Hepatocyte (in vitro differentiated cells): Measurements from ENCODE around the gene SPIN2A. TPM values are rescaled to one million over a fixed set of nuclear protein-coding genes. Genes with fewer than 3 reads are reported as not detected.
A peak's percentile ranks its signal among the peaks of the same experiment; 100 is the strongest.
"Not testable (repeated sequence)": the region's sequence is repeated elsewhere in the genome, so short reads cannot be mapped to it uniquely, and the experiment has no call there.

ENCODE experiments used
- DNase-seq: peaks from one replicate; pipeline ENCODE4 v3.0.0-alpha.2; 2016; ENCODE audit warnings: low spot score
- H2AFZ ChIP-seq: fragments of 200-600 bp; sonication (generic); 2 replicates; pipeline ENCODE4 v1.6.0; 2016; ENCODE audit warnings: antibody characterized with exemption, mild to moderate bottlenecking
- H3K27ac ChIP-seq: fragments of 200-600 bp; sonication (generic); 2 replicates; pipeline ENCODE4 v1.5.1; 2016; ENCODE audit warnings: mild to moderate bottlenecking
- H3K27me3 ChIP-seq: fragments of 200-600 bp; sonication (generic); 2 replicates; pipeline ENCODE4 v1.6.1; 2016
- H3K36me3 ChIP-seq: fragments of 200-600 bp; sonication (generic); replicated peaks from 2 replicates; pipeline ENCODE4 v1.5.1; 2016; ENCODE audit warnings: low read depth; ENCODE audit not compliant: insufficient read depth
- H3K4me1 ChIP-seq: fragments of 200-600 bp; sonication (generic); 2 replicates; pipeline ENCODE4 v1.5.1; 2016; ENCODE audit warnings: mild to moderate bottlenecking, moderate library complexity; ENCODE audit not compliant: insufficient read depth
- H3K4me2 ChIP-seq: fragments of 200-600 bp; sonication (generic); 2 replicates; pipeline ENCODE4 v1.6.0; 2016
- H3K4me3 ChIP-seq: fragments of 200-600 bp; sonication (generic); 2 replicates; pipeline ENCODE4 v1.5.1; 2016; ENCODE audit warnings: mild to moderate bottlenecking
- H3K79me2 ChIP-seq: fragments of 200-600 bp; sonication (generic); 2 replicates; pipeline ENCODE4 v1.6.0; 2017; ENCODE audit warnings: mild to moderate bottlenecking
- H3K9me2 ChIP-seq: fragments of 200-600 bp; sonication (generic); replicated peaks from 2 replicates; pipeline ENCODE4 v1.6.0; 2017; ENCODE audit warnings: mild to moderate bottlenecking; ENCODE audit not compliant: insufficient read depth
- H3K9me3 ChIP-seq: fragments of 200-600 bp; sonication (generic); 2 replicates; pipeline ENCODE4 v1.5.1; 2016; ENCODE audit warnings: low read depth, mild to moderate bottlenecking
- H4K20me1 ChIP-seq: fragments of 200-600 bp; sonication (generic); 2 replicates; pipeline ENCODE4 v1.6.0; 2016; ENCODE audit warnings: mild to moderate bottlenecking; ENCODE audit not compliant: insufficient read depth, poor library complexity, severe bottlenecking
- EZH2 ChIP-seq: fragments of 200-600 bp; sonication (generic); IDR thresholded peaks from 2 replicates; pipeline ENCODE4 v1.6.1; 2016; ENCODE audit warnings: antibody characterized with exemption, mild to moderate bottlenecking, borderline replicate concordance
- EZH2phosphoT487 ChIP-seq: fragments of 200-600 bp; sonication (generic); IDR thresholded peaks from one replicate; pipeline ENCODE4 v1.6.1; 2018; ENCODE audit warnings: antibody characterized with exemption, mild to moderate bottlenecking, low read depth, moderate library complexity; ENCODE audit not compliant: unreplicated experiment, severe bottlenecking
- whole genome bisulfite sequencing: methylation state at CpG from one replicate; pipeline ENCODE4 v1.1.6; 2016; ENCODE audit warnings: low lambda C conversion rate; ENCODE audit errors: missing lambda C conversion rate; 5-methylcytosine and 5-hydroxymethylcytosine counted together
- polyA plus RNA-seq: library from polyadenylated mRNA; unstranded; fragments of >200 nt; fragmentation: Nextera tagmentation; extraction: Ambion mirVana; gene quantifications from 2 replicates; pipeline ENCODE4 v1.2.1, GENCODE V29; 2016
- total RNA-seq: library from RNA; depleted of rRNA; stranded (reverse); fragments of >200 nt; gene quantifications from 2 replicates; pipeline ENCODE4 v1.2.3, GENCODE V29; 2014
- TF ChIP-seq, protein P1 (sequence below): fragments of 200-600 bp; sonication (generic); IDR thresholded peaks from 2 replicates; pipeline ENCODE4 v1.5.1; 2016; ENCODE audit warnings: antibody characterized with exemption, mild to moderate bottlenecking; ENCODE audit not compliant: poor library complexity

Gene SPIN2A
- total and polyA plus RNA-seq, 2 experiments from 2014 or later, result 1.0 to 1.8 TPM

DNA sequence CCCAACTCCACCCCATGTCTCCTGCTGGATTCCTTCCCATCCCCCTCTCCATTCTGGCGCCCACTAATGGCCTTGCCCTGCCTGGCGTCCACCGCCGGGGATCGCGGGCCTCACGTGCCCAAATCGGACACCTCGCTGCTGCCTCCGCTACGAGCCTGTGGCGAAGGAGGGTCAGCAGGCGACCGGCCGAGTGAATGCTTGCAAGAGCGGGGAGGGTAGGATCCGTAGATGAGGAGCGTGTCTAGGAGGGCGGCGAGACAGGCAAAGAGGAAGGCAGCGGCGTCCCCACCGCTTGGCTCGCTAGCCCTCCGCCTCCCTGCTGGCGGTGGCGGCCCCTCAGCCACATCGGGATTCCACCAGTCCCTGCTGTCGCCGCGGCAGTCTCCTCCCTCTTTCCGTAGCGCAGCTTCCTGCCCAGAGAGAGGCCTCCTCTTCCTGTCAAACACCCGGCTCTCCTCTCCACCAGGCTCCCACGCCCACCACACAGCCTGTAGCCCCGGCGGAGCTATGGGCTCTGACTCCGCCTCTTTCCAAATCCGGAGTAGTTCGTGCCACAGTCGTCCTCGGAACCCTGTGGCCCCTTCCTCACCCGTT lies 15.9 kb downstream of the SPIN2A start, which contains the start of gene SPIN2B:
TSS of gene SPIN2B (minus strand) at position 387 of the 594 bp plus-strand sequence.
- Histone ChIP-seq H3K27me3 (no peaks in the 10 kb centered on the region), H2AFZ (peak within 1 kb of the TSS; percentile 86), H4K20me1 (no peaks in the 10 kb centered on the region), H3K4me3 (peak within 1 kb of the TSS; percentile 71), H3K4me2 (peak within 1 kb of the TSS; percentile 75), H3K4me1 (no peaks in the 10 kb centered on the region), H3K79me2 (peaks cover 3% of the 10 kb centered on the region), H3K27ac (peak within 1 kb of the TSS; percentile 98), H3K36me3 (no peaks in the 10 kb centered on the region), H3K9me3 (no peaks in the 10 kb centered on the region), H3K9me2 (no peaks in the 10 kb centered on the region)
- 46% methylated on average over 37 of the region's 43 CpGs for WGBS
- TF ChIP-seq EZH2, result no peak
- no peak for TF ChIP-seq EZH2phosphoT487
- TF ChIP-seq, protein P1, sequence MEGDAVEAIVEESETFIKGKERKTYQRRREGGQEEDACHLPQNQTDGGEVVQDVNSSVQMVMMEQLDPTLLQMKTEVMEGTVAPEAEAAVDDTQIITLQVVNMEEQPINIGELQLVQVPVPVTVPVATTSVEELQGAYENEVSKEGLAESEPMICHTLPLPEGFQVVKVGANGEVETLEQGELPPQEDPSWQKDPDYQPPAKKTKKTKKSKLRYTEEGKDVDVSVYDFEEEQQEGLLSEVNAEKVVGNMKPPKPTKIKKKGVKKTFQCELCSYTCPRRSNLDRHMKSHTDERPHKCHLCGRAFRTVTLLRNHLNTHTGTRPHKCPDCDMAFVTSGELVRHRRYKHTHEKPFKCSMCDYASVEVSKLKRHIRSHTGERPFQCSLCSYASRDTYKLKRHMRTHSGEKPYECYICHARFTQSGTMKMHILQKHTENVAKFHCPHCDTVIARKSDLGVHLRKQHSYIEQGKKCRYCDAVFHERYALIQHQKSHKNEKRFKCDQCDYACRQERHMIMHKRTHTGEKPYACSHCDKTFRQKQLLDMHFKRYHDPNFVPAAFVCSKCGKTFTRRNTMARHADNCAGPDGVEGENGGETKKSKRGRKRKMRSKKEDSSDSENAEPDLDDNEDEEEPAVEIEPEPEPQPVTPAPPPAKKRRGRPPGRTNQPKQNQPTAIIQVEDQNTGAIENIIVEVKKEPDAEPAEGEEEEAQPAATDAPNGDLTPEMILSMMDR, result peak; percentile 38
- peak; percentile 86 for DNase-seq

DNA sequence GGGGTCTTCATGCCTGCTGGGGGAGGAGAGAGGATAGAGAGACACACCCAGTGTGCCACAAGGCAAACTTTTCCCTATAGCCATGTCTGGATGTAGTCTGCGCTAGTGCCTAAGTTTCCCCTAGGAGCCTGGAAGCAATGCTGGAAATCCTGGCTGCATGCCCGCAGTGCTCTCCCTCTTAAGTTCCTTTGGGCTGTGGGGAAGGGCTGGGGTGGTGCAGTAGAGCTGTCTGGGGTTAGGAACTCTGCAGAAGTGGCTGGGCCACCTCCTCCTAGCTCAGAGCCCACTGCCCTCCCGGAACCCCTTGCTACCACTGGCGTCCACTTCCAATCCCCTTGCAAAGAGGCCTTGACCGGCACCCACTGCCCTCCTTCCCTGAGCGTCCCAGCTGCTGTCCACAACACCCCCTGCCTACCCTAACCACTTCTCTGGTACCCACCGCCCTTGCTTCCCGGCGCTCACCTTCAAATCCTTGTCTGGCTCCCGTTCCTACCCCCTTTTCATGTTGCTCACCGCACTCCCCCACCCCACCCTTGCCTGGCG lies 16.5 kb downstream of the SPIN2A start:
- not testable (repeated sequence) for DNase-seq, H3K27me3 ChIP-seq, H4K20me1 ChIP-seq, H3K9me3 ChIP-seq, H3K79me2 ChIP-seq, H3K4me1 ChIP-seq, H3K9me2 ChIP-seq, H3K36me3 ChIP-seq
- 68% methylated on average over 5 of the region's 12 CpGs for WGBS
- H3K4me3 ChIP-seq, result peak overlapping the region; percentile 71
- peak overlapping the region; percentile 80 for H2AFZ ChIP-seq
- H3K27ac ChIP-seq, result peak overlapping the region; percentile 98
- H3K4me2 ChIP-seq, result peak overlapping the region; percentile 75

DNA sequence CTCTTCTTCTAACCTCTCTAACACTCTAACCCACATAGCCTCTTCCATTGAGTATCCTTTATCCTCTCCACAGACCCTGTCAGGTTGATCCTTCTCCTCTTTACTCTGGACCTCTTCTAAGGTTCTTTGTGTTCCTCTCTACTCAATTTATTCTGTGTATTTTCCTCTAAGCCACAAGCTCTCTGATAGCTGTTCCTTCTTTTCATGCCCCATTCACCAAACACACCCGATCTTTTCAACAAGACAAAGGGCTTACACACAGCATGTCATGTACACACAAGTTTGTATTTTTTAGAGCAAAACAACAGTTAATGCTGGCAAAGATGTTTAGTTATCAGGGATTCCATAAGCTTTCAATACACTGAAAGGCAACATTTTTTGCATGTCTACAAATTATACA lies 17.8 kb downstream of the SPIN2A start:
- Histone ChIP-seq H4K20me1 (no peaks in the 10 kb centered on the region), H3K9me3 (no peaks in the 10 kb centered on the region), H3K27me3 (no peaks in the 10 kb centered on the region), H3K4me3 (no peak overlapping the region), H3K4me1 (no peaks in the 10 kb centered on the region), H3K9me2 (no peaks in the 10 kb centered on the region), H3K36me3 (no peaks in the 10 kb centered on the region), H2AFZ (no peak overlapping the region), H3K4me2 (no peak overlapping the region), H3K27ac (no peak overlapping the region), H3K79me2 (peaks cover 3% of the 10 kb centered on the region)
- TF ChIP-seq, protein P1, result no peak
- no peak for TF ChIP-seq EZH2
- no peak for TF ChIP-seq EZH2phosphoT487
- WGBS, result 86% methylated on average over 1 of the region's 1 CpG
- no peak for DNase-seq

DNA sequence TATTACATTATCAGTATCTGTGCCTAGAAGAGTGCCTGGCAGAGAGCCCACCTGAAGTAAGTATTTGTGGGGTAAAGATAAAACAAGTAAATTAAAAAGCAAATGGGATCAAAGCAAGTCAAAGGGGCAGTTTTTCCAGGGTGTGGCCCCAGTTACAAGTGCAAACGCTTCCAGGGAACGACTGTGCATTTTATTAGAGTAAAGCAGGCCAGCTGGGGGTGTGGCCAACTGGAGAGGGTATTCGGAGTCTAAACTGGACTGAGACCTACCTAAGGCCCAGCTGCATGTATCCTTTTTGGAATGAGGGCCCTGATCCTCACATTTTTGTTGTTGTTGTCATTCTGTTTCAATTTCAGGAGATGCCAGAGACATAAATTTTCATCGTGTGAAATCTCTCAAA lies 19.6 kb downstream of the SPIN2A start:
- not testable (repeated sequence) for DNase-seq, H3K4me2 ChIP-seq, H3K9me2 ChIP-seq, H3K4me3 ChIP-seq, H3K27ac ChIP-seq, H4K20me1 ChIP-seq, H3K36me3 ChIP-seq, H3K4me1 ChIP-seq, H3K9me3 ChIP-seq, H2AFZ ChIP-seq, H3K79me2 ChIP-seq, H3K27me3 ChIP-seq
- 51% methylated on average over 4 of the region's 4 CpGs for WGBS
